Neuronal stem cell (in vitro differentiated cells): ENCODE data around the gene SELENOI.

Experiments
- DNase-seq: peaks from one replicate; pipeline ENCODE4 v3.0.0-alpha.2; 2013; ENCODE audit warnings: low spot score
- H2AFZ ChIP-seq: one replicate; pipeline ENCODE4 v1.6.1; 2013; ENCODE audit warnings: mild to moderate bottlenecking, low read length, inconsistent platforms
- H2AK5ac ChIP-seq: 2 replicates; pipeline ENCODE4 v1.6.1; 2013; ENCODE audit warnings: low read depth, mild to moderate bottlenecking, inconsistent platforms, low read length, moderate library complexity, mixed read lengths
- H2BK120ac ChIP-seq: 2 replicates; pipeline ENCODE4 v1.6.1; 2013; ENCODE audit warnings: low read depth, mild to moderate bottlenecking, inconsistent platforms, low read length, moderate library complexity, mixed read lengths
- H2BK12ac ChIP-seq: one replicate; pipeline ENCODE4 v1.6.1; 2013; ENCODE audit warnings: low read length, inconsistent platforms
- H2BK15ac ChIP-seq: 2 replicates; pipeline ENCODE4 v1.6.1; 2013; ENCODE audit warnings: mild to moderate bottlenecking, low read length, inconsistent platforms, mixed read lengths
- H2BK5ac ChIP-seq: one replicate; pipeline ENCODE4 v1.6.1; 2013; ENCODE audit warnings: inconsistent platforms, mild to moderate bottlenecking, low read length, moderate library complexity
- H3K14ac ChIP-seq: one replicate; pipeline ENCODE4 v1.6.1; 2013; ENCODE audit warnings: low read length, inconsistent platforms
- H3K18ac ChIP-seq: 2 replicates; pipeline ENCODE4 v1.6.1; 2013; ENCODE audit warnings: low read length, inconsistent platforms
- H3K23ac ChIP-seq: 2 replicates; pipeline ENCODE4 v1.6.1; 2013; ENCODE audit warnings: low read depth, mild to moderate bottlenecking, mixed read lengths, low read length, inconsistent platforms; ENCODE audit not compliant: poor library complexity
- H3K27ac ChIP-seq: replicated peaks from 3 replicates; pipeline ENCODE4 v1.5.1; 2013; ENCODE audit warnings: low read length, inconsistent platforms
- H3K27me3 ChIP-seq, 3 experiments: 2 replicates each; pipeline ENCODE4 v1.6.1; 2013; ENCODE audit warnings: low read length in 3 of 3, mild to moderate bottlenecking in 2 of 3, inconsistent platforms in 1 of 3, low read depth in 1 of 3, mixed read lengths in 1 of 3, moderate library complexity in 1 of 3; ENCODE audit not compliant: control insufficient read depth in 3 of 3, insufficient read depth in 3 of 3
- H3K36me3 ChIP-seq, 2 donors: replicated peaks in 1 of 2; 2 replicates each; pipeline ENCODE4 v1.6.1; 2013; ENCODE audit warnings: low read length in 2 of 2; ENCODE audit not compliant: control insufficient read depth in 2 of 2, insufficient read depth in 2 of 2
- H3K4ac ChIP-seq: 2 replicates; pipeline ENCODE4 v1.6.1; 2013; ENCODE audit warnings: inconsistent platforms, mild to moderate bottlenecking, low read length, moderate library complexity
- H3K4me1 ChIP-seq, 2 donors: 1 replicate in 1 of 2; 2 replicates in 1 of 2; pipeline ENCODE4 v1.6.1; 2013; ENCODE audit warnings: low read length in 2 of 2, low read depth in 1 of 2; ENCODE audit not compliant: control insufficient read depth in 2 of 2, insufficient read depth in 1 of 2
- H3K4me2 ChIP-seq: one replicate; pipeline ENCODE4 v1.6.1; 2013; ENCODE audit warnings: mild to moderate bottlenecking, low read length, inconsistent platforms; ENCODE audit not compliant: insufficient read depth, poor library complexity, severe bottlenecking
- H3K4me3 ChIP-seq, 2 donors: 2 replicates each; pipeline ENCODE4 v1.5.1; 2013; ENCODE audit warnings: low read length in 2 of 2, mild to moderate bottlenecking in 2 of 2, inconsistent platforms in 1 of 2, moderate library complexity in 1 of 2
- H3K79me1 ChIP-seq: one replicate; pipeline ENCODE4 v1.6.1; 2013; ENCODE audit warnings: low read depth, mild to moderate bottlenecking, inconsistent platforms, low read length, moderate library complexity
- H3K9ac ChIP-seq: one replicate; pipeline ENCODE4 v1.6.1; 2013; ENCODE audit warnings: mild to moderate bottlenecking, low read depth, low read length, inconsistent platforms; ENCODE audit not compliant: poor library complexity
- H3K9me3 ChIP-seq, 2 donors: replicated peaks in 1 of 2; 2 replicates each; pipeline versions ENCODE3 to v1.6.1; 2013; ENCODE audit warnings: low read length in 2 of 2, mild to moderate bottlenecking in 2 of 2, inconsistent platforms in 1 of 2, low read depth in 1 of 2, mixed read lengths in 1 of 2, moderate library complexity in 1 of 2; ENCODE audit not compliant: control insufficient read depth in 2 of 2, insufficient read depth in 1 of 2
- H4K8ac ChIP-seq: one replicate; pipeline ENCODE4 v1.6.1; 2013; ENCODE audit warnings: low read depth, mild to moderate bottlenecking, inconsistent platforms, low read length, moderate library complexity
- H4K91ac ChIP-seq: one replicate; pipeline ENCODE4 v1.6.1; 2013; ENCODE audit warnings: low read length, low read depth, mild to moderate bottlenecking, inconsistent platforms; ENCODE audit not compliant: poor library complexity
- WGBS, 2 donors: extraction: QIAGEN DNeasy Blood & Tissue Kit; methylation state at CpG; one replicate each; pipeline ENCODE4 v1.1.7; 2013; ENCODE audit warnings: missing lambda C conversion rate in 2 of 2, mixed read lengths in 1 of 2; ENCODE audit not compliant: insufficient read length in 2 of 2, insufficient replicate concordance in 1 of 2; ENCODE audit errors: extremely low coverage in 2 of 2; 5-methylcytosine and 5-hydroxymethylcytosine counted together

SELENOI gene

DNA sequence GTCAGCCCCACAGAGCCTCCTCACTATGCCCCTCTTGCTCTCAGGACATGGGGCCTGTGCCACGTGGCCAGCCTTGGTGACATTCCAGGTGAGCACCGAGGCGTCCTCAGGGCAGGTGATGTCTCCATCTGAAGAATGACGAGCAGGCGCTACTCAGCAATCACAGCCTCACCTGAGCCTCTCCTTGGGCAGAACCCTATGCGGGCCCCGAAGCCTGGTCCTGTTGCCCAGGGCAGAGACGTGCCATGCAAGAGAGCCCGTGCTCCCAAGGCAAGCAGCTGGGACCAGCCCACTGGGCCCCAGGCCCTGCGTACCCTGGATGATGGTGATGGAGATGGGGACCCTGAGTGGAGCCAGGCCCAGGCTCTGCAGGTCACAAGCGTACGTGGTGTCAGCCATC lies 32.5 kb upstream of the SELENOI start:
- Histone ChIP-seq H3K4me1 (peaks cover 0 to 2% of the 10 kb centered on the region in 2 donors), H2AK5ac (peak overlapping the region; percentile 85), H2BK15ac (peak overlapping the region; percentile 72), H3K9me3 (no peaks in the 10 kb centered on the region), H3K4me2 (no peak overlapping the region), H3K14ac (peak overlapping the region; percentile 22), H3K27ac (no peak overlapping the region), H3K23ac (no peak overlapping the region), H3K4ac (no peak overlapping the region), H3K79me1 (no peaks in the 10 kb centered on the region), H2AFZ (no peak overlapping the region), H3K4me3 (no peak overlapping the region), H3K9ac (peak overlapping the region; percentile 68), H3K27me3 (no peaks in the 10 kb centered on the region), H2BK120ac (no peak overlapping the region), H2BK12ac (no peak overlapping the region), H2BK5ac (peak overlapping the region; percentile 29), H4K91ac (no peak overlapping the region), H3K36me3 (no peaks in the 10 kb centered on the region), H4K8ac (no peak overlapping the region), H3K18ac (peak overlapping the region; percentile 58)
- WGBS, 2 donors: no CpG with 5 or more reads among the region's 12 CpGs
- DNase-seq: no peak

DNA sequence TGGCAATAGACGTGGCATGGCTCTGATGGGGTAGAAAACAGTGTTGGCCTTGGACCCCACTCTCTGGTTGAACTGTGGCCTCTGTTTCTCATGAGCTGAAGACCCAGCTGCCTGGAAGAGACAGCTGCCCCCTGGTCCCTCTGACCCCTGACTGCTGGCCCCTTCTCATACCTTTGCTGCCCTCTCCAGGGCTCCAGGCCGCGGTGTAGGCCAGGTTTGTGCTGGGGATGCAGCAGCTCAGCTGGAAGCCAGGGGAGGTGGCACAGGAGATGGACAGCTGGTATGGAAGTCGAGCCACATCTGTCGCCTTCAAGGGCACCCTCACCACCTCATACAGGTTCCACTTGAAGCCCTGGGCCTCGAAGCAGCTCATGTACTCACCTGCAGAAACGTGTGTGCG lies 31.7 kb upstream of the SELENOI start:
- H3K23ac ChIP-seq: peak overlapping the region; percentile 40
- peaks cover 5 to 6% of the 10 kb centered on the region in 2 donors for H3K4me1 ChIP-seq
- H3K4me2 ChIP-seq: no peak overlapping the region
- H3K79me1 ChIP-seq: no peaks in the 10 kb centered on the region
- H2BK120ac ChIP-seq: no peak overlapping the region
- peak overlapping the region; percentile 32 for H3K9ac ChIP-seq
- no peaks in the 10 kb centered on the region for H3K36me3 ChIP-seq
- H3K14ac ChIP-seq: no peak overlapping the region
- no peak overlapping the region for H4K91ac ChIP-seq
- WGBS, 2 donors: no CpG with 5 or more reads among the region's 8 CpGs
- H3K27ac ChIP-seq: no peak overlapping the region
- H3K4ac ChIP-seq: no peak overlapping the region
- H2AFZ ChIP-seq: no peak overlapping the region
- no peak overlapping the region for H2BK15ac ChIP-seq
- H3K27me3 ChIP-seq: no peaks in the 10 kb centered on the region
- DNase-seq: no peak
- H4K8ac ChIP-seq: no peak overlapping the region
- H3K9me3 ChIP-seq: no peaks in the 10 kb centered on the region
- no peak overlapping the region for H3K4me3 ChIP-seq
- no peak overlapping the region for H2BK5ac ChIP-seq
- no peak overlapping the region for H2AK5ac ChIP-seq
- no peak overlapping the region for H3K18ac ChIP-seq
- H2BK12ac ChIP-seq: no peak overlapping the region

DNA sequence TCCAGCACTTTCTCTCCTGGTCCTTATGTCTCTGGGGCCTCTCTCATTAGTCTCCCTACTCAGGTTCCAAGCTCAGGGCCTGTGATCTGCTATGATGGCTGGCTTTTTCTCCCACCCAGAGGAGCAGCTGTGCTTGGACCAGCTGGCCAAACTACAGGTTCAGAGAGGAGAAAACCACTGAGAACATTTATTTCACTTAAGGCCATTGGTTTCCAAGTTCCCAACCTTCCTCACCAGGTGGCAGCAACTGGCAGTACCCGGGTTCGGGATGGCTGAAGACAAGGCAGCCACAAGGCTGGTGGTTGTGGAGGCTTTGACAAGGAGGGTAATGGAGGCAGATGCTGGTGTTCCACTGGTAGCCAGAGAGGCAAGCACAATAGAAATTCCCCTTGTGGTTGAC lies 29.9 kb upstream of the SELENOI start:
- Histone ChIP-seq H2BK120ac (no peak overlapping the region), H3K18ac (no peak overlapping the region), H3K36me3 (no peaks in the 10 kb centered on the region), H3K79me1 (no peaks in the 10 kb centered on the region), H2AFZ (no peak overlapping the region), H3K27me3 (no peaks in the 10 kb centered on the region), H3K4me1 (peaks cover 5 to 6% of the 10 kb centered on the region in 2 donors), H3K14ac (no peak overlapping the region), H3K4ac (no peak overlapping the region), H3K9me3 (no peaks in the 10 kb centered on the region), H3K4me3 (no peak overlapping the region), H3K27ac (no peak overlapping the region), H2AK5ac (no peak overlapping the region), H4K91ac (no peak overlapping the region), H3K4me2 (no peak overlapping the region), H2BK12ac (no peak overlapping the region), H2BK5ac (no peak overlapping the region), H4K8ac (no peak overlapping the region), H3K9ac (no peak overlapping the region), H3K23ac (no peak overlapping the region), H2BK15ac (no peak overlapping the region)
- no CpG with 5 or more reads among the region's 2 CpGs for WGBS, 2 donors
- DNase-seq: no peak

DNA sequence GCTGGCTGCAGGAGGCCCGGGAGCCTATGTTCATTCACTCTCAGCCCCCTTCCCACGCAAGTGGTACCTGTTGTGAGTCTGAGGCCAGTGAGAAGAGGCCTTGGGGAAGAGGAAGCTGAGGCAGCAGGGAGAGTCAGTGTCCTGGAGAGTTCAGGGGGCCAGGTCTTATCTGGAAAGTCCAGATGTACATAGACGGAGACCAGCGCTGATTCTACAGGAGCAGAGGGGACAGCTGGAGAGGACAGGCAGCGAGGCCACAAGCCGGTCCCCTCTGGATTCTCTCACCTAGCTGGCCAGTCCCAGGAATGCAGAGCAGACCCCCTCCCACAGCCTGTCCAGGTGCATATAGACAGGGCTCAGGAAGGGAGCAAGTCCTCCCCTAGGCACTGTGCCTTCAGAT lies 29.1 kb upstream of the SELENOI start:
- peak overlapping the region; percentile 67 for H2AFZ ChIP-seq
- peaks cover 5 to 6% of the 10 kb centered on the region in 2 donors for H3K4me1 ChIP-seq
- no peaks in the 10 kb centered on the region for H3K79me1 ChIP-seq
- H3K36me3 ChIP-seq: no peaks in the 10 kb centered on the region
- no peak overlapping the region for H4K91ac ChIP-seq
- no peak overlapping the region for H3K4me3 ChIP-seq
- no CpG with 5 or more reads among the region's 6 CpGs for WGBS, 2 donors
- no peaks in the 10 kb centered on the region for H3K9me3 ChIP-seq
- H3K27ac ChIP-seq: no peak overlapping the region
- no peak overlapping the region for H3K18ac ChIP-seq
- H2BK120ac ChIP-seq: no peak overlapping the region
- H3K4me2 ChIP-seq: no peak overlapping the region
- H3K4ac ChIP-seq: no peak overlapping the region
- no peak overlapping the region for H2BK12ac ChIP-seq
- H3K23ac ChIP-seq: no peak overlapping the region
- no peak for DNase-seq
- H2BK15ac ChIP-seq: no peak overlapping the region
- no peak overlapping the region for H2AK5ac ChIP-seq
- no peak overlapping the region for H3K9ac ChIP-seq
- H2BK5ac ChIP-seq: no peak overlapping the region
- H3K27me3 ChIP-seq: no peaks in the 10 kb centered on the region
- no peak overlapping the region for H4K8ac ChIP-seq
- H3K14ac ChIP-seq: no peak overlapping the region
